NCI-H345 treated with DMSO at 0.1 percent for 48 hours (cell line): Measurements from ENCODE around the gene NDUFC2.
"Not testable (repeated sequence)": the region's sequence is repeated elsewhere in the genome, so short reads cannot be mapped to it uniquely, and the experiment has no call there.

ENCODE experiments used
- DNase-seq: peaks from one replicate; lab custom pipeline; 2025; ENCODE audit not compliant: unreplicated experiment; lab: John Stamatoyannopoulos, UW

The NDUFC2 gene

GRCh38 chr11:78056093-78056492 lies 23.6 kb downstream of the NDUFC2 start:
- DNase-seq = no peak

DNA sequence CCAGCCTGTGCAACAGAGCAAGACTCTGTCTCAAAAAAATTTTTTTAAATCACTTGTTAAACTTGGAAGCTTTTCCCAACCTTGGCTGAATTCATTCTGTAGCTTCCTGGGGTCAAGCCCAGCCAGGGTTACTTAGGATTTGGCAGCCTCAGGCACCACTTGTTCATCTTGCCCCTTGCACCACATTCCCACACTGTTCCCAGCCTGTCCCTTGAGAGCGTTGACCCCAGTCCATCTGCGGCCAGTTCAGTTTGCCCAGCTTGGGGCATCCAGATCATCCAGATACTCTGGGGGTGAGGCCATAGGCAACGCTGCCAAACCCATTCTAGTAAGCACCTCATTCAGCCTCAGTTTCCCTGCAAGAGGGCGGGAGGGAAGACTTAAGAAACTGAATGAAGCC lies 24.7 kb downstream of the NDUFC2 start:
- DNase-seq = no peak

DNA sequence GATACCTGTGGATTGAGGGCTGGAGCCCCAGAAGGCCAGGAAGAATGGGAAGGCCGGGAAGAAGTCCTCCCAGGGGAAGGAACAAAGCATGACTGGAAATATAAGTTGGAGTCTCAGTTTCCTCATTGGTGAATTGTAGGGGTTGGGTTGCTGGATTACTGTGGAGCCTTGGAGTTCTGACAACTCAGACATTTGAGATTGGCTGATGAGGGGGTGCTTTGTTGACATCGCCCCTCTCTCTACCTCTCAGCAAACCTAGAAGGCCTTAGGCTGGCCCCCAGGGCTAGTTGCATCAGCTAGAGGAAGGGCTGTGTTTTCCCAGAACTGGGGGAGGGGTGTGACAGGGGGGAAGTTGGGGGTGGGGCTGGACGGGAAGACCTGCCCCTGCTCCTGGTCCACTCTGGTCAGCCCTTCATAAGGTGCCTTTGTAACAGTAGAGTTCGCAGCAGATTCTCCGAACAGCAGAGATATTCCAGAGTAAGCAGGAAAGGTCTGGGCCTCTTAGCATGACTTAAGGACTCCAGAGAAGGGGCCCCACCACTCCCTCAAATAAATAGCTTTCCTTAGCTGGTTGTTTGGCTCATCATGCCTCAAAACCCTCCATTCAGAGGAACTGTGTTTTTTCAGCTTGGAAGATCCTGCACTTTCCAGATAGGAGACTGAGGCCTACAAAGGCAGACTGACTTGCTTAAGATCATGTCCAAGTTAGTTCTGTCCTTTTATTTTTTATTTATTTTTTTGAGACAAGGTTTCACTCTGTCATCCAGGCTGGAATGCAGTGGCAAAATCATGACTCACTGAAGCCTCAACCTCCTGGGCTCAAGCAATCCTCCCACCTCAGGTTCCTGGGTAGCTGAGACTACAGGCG lies 28.5 kb downstream of the NDUFC2 start:
- DNase-seq = no peak

DNA sequence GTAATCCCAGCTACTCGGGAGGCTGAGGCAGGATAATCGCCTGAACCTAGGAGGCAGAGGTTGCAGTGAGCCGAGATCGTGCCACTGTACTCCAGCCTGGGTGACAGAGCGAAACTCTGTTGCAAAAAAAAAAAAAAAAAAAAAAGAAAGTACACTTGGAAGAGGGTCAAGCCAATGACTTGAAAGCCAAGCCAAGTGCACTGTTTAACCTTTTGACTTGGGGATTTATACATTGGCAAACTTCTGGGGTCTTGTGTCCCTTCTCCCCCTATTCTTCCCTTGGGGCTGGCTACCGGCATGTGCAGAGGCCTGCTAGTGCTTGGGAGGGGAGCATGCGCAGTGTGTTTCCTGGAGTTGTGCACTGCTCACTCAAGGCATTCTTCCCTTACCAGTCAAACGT lies 30.3 kb downstream of the NDUFC2 start:
- no peak for DNase-seq

GRCh38 chr11:78048561-78048960 lies 31.1 kb downstream of the NDUFC2 start:
- DNase-seq = no peak

DNA sequence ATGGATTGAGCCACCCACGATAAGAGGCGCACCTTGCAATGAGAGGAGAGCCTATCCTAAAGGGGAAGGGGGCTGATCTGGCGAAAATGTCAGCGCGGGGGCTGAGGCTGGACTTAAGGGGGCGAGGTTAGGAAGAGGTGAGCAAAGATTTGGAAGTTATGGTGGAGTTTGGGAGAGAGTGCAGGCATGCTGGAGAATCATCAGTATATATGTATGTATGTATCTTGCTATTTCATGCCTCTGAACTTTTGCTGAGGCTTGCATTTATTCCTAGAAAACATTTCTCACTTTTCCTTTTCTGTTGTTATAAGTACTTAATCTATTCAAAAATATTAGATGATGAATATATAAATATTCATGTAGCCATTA lies 33.2 kb downstream of the NDUFC2 start:
- no peak for DNase-seq

GRCh38 chr11:78045851-78046485 lies 33.7 kb downstream of the NDUFC2 start:
- DNase-seq = peak; percentile 79

- no peak for DNase-seq
These were observed 35.0 kb downstream of the NDUFC2 start for GRCh38 chr11:78044706-78045105.

GRCh38 chr11:78041843-78042440 lies 37.7 kb downstream of the NDUFC2 start:
- no peak for DNase-seq

GRCh38 chr11:78041380-78041719 lies 38.3 kb downstream of the NDUFC2 start:
- not testable (repeated sequence) for DNase-seq

GRCh38 chr11:78040691-78041379 lies 38.8 kb downstream of the NDUFC2 start:
- no peak for DNase-seq

DNA sequence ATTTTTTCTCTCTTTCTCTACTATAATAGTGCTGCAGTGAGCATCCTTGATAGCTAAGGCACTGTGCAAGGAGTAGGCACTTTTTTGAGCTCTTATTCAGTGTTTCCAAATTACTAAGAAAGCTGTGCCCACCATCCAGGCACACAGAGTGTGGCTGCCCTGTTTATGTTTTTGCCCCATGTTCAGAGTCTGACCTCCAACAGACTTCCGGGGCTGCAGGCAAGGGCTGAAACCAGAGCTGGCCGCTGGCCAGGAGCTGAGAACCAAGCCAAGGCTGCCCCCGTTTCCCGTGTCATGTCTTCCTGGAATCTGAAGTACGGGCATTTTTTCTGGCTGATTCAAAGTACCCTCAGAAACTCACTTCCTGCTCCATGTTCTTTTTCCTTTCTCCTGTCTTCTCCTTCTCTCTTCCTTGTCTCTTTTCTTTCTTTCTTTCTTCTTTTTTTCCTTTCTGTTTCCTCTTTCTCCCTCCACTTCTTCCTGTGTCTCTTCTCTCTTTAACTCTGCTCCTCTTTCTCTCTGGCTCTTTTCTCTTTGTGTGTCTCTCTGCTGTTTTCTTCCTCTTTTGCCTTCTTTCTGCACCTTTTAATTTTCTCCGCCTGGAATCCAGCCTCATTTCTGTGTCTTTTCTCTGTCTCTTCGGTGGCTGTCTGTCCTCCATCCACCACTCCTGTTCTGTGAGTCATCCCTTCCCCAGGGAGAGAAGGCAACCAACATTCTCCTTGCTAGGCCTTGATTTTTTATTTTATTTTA lies 39.6 kb downstream of the NDUFC2 start:
- peak; percentile 45 for DNase-seq

DNA sequence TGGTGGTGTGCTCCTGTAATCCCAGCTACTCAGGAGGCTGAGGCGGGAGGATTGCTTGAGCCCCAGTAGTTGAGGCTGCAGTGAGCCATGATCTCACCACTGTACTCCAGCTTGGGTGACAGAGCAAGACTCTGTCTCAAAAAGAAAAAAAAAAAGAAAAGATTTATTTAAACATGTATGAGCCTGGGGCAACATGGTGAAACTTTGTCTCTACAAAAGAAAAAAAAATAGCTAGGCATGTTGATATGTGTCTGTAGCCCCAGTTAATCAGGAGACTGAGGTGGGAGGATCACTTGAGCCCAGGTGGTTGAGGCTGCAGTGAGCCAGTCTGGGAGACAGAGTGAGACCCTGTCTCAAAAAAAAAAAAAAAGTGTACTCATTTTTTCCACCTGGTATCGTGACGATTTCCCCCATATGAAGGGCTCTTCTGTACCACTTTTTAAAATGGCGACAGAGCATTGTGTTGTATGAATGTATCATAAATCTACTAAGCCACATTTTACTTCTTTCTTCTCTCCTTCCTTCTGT lies 40.2 kb downstream of the NDUFC2 start:
- peak; percentile 45 for DNase-seq

DNA sequence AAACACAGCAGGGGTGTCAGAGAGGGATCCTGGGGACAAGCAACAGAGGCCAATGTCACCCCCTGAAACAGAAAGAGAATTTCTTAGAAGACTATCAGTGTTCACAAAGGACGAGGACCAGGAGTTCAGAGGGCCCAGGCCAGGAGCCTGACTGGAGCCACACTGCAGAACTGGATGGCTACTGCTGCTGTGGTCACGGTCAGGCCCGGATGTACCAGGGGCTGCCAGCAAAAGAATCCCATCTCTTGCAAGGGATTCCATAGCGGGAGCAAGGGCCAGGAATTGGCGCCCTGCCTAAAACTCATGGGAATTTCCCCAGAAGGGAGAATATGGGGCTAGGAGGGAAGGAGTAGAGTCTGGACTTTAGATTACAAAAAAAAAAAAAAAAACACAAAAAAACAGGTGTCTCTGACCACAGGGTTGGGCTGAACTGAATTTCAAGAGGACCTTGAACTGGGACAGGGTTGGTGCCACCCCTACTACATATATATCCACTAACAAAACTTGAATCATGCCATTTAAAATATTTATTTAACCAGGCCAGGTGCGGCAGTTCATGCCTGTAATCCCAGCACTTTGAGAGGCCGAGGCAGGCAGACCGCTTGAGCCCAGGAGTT lies 40.9 kb downstream of the NDUFC2 start:
- DNase-seq = no peak

- no peak for DNase-seq
These were observed 41.6 kb downstream of the NDUFC2 start for GRCh38 chr11:78037825-78038620.

GRCh38 chr11:78037056-78037455 lies 42.6 kb downstream of the NDUFC2 start:
- no peak for DNase-seq

DNA sequence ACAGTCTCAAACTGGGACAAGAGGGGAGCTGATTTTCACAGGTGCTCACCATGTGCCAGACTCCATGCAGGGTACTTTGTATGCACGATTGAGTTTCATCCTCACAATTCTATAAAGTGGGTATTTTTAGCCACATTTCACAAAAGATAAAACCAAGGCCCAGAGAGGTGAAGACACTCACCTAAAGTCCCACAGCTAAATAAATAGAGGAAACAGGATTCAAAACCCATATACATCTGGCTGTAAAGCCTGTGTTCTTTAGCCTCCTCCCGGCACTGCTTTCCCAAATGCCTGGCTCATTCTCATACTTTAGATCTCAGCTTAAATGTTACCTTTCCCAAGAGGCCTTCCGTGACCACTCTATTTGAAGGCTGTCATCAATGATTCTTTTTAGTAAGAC lies 43.3 kb downstream of the NDUFC2 start:
- no peak for DNase-seq

- no peak for DNase-seq
These were observed 45.0 kb downstream of the NDUFC2 start for GRCh38 chr11:78034623-78035022.

GRCh38 chr11:78033040-78033439 lies 46.6 kb downstream of the NDUFC2 start:
- DNase-seq = no peak

GRCh38 chr11:78032090-78032489 lies 47.6 kb downstream of the NDUFC2 start:
- no peak for DNase-seq
